Stimulated activated CD4-positive, alpha-beta T cell treated with anti-CD3 and anti-CD28 coated beads, Interleukin-2, amount 100 ng/mL, for 4 hours (primary cell): Measurements from ENCODE around the gene ITPR1.

Source experiments
- DNase-seq: peaks from one replicate; pipeline ENCODE4 v3.0.0-alpha.2; 2020; ENCODE audit warnings: low read depth

Gene ITPR1

DNA sequence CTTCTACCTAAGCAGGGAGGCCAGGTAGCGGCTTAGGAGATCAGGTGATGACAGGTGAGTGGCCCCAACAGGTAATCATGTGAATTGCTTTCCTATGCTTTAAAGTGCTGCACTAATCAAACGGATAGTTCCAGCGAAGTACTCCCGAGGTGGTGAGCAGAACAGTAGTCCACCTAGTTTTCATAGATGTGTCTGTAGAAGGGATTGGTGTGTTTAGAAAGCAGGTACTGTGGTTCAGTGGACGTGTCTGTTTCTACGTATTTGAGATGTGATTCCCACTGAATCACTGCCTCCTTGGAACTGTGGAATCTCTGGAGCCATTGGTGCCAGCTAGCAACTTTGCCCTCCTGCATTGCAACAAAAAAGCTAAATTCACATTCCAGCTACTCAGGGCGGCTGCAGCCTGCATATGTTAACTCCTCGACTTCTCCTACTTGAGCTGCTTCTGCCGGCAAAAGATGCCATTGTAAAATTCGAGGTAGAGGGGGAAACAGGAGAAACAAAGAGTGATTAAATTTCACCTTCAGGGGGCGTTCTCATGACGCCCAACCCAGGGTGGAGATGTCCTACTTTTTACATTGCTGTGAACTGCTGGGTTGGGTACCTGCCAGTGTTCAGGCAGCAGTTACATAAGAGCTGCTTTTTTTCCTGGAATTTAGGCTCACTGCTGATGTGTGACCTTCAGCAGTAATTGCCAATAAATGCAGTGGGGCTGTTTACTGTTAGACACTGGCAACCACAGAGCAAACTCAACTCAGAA is 227.3 kb downstream of the ITPR1 start:
- no peak for DNase-seq

DNA sequence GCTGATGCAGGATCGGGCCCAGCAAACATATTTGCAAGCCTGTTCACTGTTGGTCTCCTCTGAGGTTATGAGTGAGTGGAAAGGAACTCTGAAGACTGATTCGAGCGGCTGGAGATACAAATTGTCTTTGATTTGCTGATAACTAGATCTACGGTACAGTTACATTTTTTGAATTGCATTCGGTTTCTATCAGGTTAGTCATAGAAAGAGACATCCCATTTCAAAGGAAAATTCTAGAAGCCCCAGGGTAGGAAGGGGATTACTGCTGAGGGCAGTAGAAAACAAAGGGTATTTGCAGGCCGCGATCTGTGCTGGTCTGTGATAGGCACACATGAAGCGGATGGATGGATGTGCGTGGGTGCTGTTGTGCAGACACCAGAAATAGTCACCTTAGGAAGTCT is 228.4 kb downstream of the ITPR1 start:
- DNase-seq: no peak

GRCh38 chr3:4722103-4722502 is 229.0 kb downstream of the ITPR1 start:
- no peak for DNase-seq

- DNase-seq: no peak
These were observed 231.0 kb downstream of the ITPR1 start for GRCh38 chr3:4724051-4724629.

DNA sequence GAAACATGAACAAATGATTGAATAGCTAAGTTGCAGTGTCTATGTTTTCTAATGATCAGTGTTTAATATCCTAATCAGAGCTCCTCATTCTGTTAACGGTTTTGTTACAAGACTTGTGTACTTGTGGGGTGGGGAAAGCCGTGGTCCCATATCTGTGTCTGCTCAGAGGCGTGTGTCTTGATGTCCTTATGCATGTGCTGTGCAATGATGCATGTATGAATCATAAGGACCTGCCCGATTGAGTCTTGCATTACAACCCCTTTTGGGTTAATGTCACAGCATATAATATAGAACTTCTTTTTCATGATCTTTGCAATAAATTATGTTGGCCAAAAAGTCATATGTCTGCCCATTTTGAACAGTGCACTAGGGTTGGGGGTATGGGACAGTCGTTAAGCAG is 233.4 kb downstream of the ITPR1 start:
- no peak for DNase-seq

- no peak for DNase-seq
These were observed 236.2 kb downstream of the ITPR1 start for GRCh38 chr3:4729061-4729973.

- DNase-seq: no peak
These were observed 237.6 kb downstream of the ITPR1 start for GRCh38 chr3:4730719-4731118.

- no peak for DNase-seq
These were observed 238.5 kb downstream of the ITPR1 start for GRCh38 chr3:4731543-4732111.

- no peak for DNase-seq
These were observed 239.8 kb downstream of the ITPR1 start for GRCh38 chr3:4732925-4733324.

- no peak for DNase-seq
These were observed 241.3 kb downstream of the ITPR1 start for GRCh38 chr3:4734454-4734853.

- DNase-seq: no peak
These were observed 242.1 kb downstream of the ITPR1 start for GRCh38 chr3:4735243-4735642.

DNA sequence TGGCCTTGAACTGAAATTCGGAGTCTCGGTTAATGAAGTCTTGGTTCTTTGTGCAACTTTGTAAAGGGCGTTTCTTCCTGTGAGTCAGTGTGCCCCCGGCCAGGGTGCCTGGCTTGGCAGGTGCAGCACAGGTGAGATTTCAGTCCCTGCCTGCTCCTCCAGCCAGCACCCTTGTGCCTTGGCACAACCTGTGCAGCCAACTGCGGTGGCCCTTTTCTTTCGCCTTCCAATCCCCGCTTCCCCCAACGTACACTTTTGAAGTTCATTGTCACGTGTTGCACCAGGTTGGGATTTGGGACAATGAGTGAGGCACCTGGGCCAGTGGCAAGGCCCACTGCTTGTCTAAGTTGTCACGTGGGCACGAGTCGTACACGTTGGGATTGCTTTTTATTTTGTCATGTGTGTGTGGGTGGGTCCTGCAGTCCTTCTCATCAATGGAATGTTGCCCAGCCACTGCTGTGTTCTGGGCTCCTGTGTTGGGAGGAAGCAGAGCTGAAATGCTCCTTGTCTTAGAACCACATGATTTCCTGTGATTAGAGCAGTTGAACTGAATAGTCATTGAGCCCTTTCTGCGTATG is 243.2 kb downstream of the ITPR1 start:
- DNase-seq: no peak

GRCh38 chr3:4738737-4739274 is 245.7 kb downstream of the ITPR1 start:
- no peak for DNase-seq

DNA sequence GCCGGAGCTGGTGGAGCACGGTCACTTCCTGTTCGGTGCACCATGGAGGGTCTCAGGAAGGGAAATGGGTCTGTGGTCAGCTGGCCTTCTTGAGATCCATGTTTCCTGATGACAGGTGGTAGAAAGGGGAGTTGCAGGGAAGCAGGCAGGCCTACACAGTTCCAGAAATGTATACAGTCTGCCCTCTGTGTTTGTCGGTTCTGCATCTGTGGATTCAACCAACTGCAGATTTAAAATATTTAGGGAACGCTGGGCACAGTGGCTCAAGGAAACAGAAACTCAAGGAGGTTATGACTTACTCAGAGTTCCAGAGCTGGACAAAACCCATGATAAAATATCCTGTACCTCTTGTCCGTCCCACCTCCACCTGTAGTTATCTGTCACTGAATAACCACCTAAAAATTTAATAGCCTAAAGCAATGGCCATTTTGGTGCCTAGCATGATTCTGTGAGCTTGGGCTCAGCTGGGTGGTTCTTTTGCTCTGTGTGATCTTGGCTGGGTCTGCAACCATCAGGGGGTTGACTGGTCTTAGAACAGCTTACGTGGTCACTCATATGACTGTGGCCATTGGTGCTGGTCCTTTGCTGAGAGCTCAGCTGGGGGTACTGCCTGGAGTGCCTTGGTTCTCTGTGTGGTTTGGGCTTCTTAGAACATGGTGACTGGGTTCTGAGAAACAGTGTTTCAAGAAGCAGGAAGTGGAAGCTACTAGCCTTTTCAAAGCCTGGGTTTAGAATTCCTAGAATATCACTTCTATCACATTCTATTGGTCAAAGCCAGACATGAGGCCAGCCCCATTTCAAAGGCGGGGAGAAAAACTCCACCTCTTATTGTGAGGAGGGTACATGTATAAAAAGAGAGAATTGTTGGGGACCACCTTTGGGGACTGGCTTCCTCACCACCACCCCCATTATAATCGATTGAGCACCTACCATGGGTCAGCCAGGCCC is 246.4 kb downstream of the ITPR1 start:
- DNase-seq: no peak

- DNase-seq: no peak
These were observed 247.4 kb downstream of the ITPR1 start for GRCh38 chr3:4740397-4741105.

DNA sequence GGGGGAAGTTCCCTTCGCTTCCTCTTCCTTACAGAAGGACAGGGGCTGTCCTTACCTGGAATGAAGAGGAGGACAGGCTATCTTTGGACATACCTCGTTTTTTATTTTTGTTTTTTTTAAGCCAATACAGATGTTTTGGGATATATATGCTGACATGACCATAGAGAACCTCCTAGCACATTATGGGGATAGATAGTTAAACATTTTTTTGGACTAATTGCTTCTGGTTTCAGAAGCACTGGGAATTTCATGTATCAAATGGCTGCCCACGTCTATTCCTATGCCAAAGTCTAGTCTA is 247.9 kb downstream of the ITPR1 start:
- no peak for DNase-seq

DNA sequence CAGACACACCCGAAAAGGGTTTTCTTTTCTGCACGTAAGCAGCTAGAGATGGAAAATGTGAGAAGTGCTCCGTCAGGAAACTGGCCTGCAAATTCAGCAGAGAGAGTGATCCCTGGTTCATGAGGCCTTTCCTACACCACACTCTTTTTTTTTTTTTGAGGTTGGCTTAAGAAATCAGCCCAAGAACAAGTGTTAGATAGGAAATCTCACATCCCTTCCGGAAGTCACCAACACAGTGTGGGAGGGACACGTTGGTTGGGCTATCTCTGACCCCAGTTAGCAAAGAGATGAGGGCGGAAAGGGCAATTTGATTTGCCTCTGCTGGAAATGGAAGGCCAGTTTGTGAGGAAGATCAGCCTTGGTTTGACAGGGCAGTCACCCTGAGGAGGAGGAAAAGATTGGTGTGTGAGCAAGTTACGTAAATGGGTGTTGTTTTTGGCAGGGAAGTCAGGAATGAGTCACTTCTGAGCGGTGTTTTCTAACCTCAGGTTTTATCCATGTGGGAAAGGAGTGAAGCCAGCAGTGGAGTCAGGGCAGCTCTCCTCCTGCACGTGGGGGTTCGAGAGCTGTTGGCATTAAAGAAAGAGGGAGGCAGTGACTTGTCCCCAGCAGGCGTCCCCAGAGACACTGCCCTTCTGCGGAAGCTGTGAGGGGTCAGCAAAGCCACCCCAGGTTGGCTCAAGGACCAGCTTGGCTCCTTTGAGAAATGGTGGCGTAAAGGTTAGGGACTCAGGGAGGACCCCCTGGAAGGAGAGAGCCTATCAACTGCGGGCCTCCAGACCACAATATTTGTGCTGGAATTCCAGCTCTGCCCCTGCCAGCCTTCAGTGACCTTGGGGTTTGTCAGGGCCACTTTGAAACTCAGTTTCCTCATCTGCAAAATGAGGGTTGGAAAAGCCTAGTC is 248.5 kb downstream of the ITPR1 start:
- no peak for DNase-seq

DNA sequence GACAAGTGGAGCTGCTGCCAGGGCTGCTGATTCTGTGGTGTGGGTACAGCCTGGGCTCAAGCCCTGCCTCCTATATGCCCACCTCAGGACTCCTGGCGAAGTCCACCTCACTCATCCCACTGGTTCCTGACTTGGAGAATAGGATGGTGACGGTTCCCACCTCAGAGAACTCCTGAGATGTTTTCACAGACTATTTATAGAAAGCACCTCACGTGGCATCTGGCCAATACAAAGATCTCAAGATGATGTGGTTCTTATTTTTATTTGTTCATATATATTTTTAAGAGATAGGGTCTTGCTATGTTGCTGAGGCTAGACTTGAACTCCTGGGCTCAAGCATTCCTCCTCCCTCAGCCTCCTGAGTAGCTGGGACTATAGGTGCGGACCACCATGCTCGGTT is 249.2 kb downstream of the ITPR1 start:
- no peak for DNase-seq

- DNase-seq: no peak
These were observed 250.2 kb downstream of the ITPR1 start for GRCh38 chr3:4743371-4743770.
